Upper lobe of left lung (tissue), 6 donors: ENCODE data around the gene REEP6. TPM values are rescaled to one million over a fixed set of nuclear protein-coding genes. Genes with fewer than 3 reads are reported as not detected.

Source experiments
- ATAC-seq, 2 donors: fragments of 200-7000 bp; cut with Tn5 transposase; one replicate each; pipeline ENCODE4 v1.9.1; 2022; ENCODE audit warnings: mild to moderate bottlenecking in 2 of 2, moderate library complexity in 2 of 2; ENCODE audit not compliant: low FRiP score in 2 of 2
- DNase-seq, 2 donors: peaks; one replicate each; pipeline ENCODE4 v3.0.0-alpha.2; 2019 to 2020
- H3K27ac ChIP-seq, 4 donors: fragments of 200-600 bp; sonication (generic); one replicate each; pipeline ENCODE4 v1.5.1; 2016 to 2019
- H3K27me3 ChIP-seq, 4 donors: fragments of 200-600 bp; sonication (generic); one replicate each; pipeline ENCODE4 v1.5.1; 2017 to 2019
- H3K36me3 ChIP-seq, 4 donors: fragments of 200-600 bp; sonication (generic); one replicate each; pipeline ENCODE4 v1.5.1; 2016 to 2019
- H3K4me1 ChIP-seq, 4 donors: fragments of 200-600 bp; sonication (generic); one replicate each; pipeline ENCODE4 v1.5.1; 2018 to 2019
- H3K4me3 ChIP-seq, 4 donors: fragments of 200-600 bp; sonication (generic); one replicate each; pipeline ENCODE4 v1.5.1; 2017 to 2019; ENCODE audit warnings: mild to moderate bottlenecking in 2 of 4, moderate library complexity in 1 of 4
- H3K9me3 ChIP-seq, 4 donors: fragments of 200-600 bp; sonication (generic); one replicate each; pipeline ENCODE4 v1.5.1; 2018 to 2019
- EP300 ChIP-seq, 4 donors: sonication (generic); formaldehyde crosslinking; IDR thresholded peaks; one replicate each; pipeline ENCODE4 v1.5.1; 2017; ENCODE audit warnings: antibody characterized with exemption in 4 of 4, control low read depth in 2 of 4
- POLR2A ChIP-seq, 4 donors: fragments of 450-650 bp; IDR thresholded peaks; one replicate each; pipeline ENCODE4 v1.5.1; 2016 to 2017; ENCODE audit warnings: antibody characterized with exemption in 4 of 4, mild to moderate bottlenecking in 2 of 4
- POLR2AphosphoS5 ChIP-seq, 2 donors: sonication (generic); formaldehyde crosslinking; IDR thresholded peaks; one replicate each; pipeline ENCODE4 v1.5.1; 2017; ENCODE audit warnings: antibody characterized with exemption in 2 of 2
- WGBS, 2 donors: methylation state at CpG; one replicate each; pipeline ENCODE4 v1.1.5; 2017 to 2018; 5-methylcytosine and 5-hydroxymethylcytosine counted together
- total RNA-seq, 6 donors: library from RNA; depleted of rRNA in 4 of 6; stranded (reverse); fragments of >200 nt in 4 of 6; gene quantifications; one replicate each; pipeline versions ENCODE4 v1.1.0 to v1.2.1, GENCODE V29; 2016 to 2021
- TF ChIP-seq, protein P1 (sequence below), 6 experiments: fragments of 450-650 bp in 4 of 6; fragments of 200-600 bp in 2 of 6; sonication (generic) in 2 of 6; IDR thresholded peaks; one replicate each; pipeline ENCODE4 v1.5.1; 2016 to 2019; ENCODE audit warnings: antibody characterized with exemption in 6 of 6
- donor health status: DM: no; HTN: no; CAD: no; lungs with moderate emphysema.
- donor health status: DM: no; HTN: yes; CAD: no; lungs with severe emphysema.

The REEP6 gene
- total RNA-seq, 6 donors from 2014 or later: 2.0 to 7.8 (median 3.1) TPM

DNA sequence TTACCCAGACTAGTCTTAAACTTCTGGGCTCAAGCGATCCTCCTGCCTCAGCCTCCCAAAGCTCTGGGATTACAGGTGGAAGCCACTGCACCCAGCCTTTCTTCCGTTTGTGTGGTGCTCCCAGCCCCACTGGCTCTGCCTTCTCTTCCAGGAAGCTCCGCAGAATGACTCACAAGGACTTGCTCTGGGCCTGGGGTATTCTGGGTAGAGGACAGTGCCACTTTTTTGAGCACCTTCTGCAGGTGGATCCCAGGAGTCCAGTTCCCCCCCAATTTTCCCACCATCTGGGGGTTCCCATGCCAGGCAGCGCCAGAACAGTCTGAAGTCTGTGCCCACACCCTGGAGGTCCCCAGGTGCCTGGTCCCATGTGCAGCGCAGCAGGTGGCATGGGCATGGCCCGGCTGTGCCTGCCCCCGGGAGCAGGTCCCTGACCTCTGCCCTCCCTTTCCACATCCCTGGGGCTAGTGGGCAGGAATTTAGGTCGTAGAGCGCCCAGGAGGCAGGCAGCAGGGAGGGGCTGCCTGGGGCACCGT lies 1.6 kb downstream of the REEP6 start:
- H3K36me3 ChIP-seq: no peaks in the 10 kb centered on the region
- H3K9me3 ChIP-seq: no peaks in the 10 kb centered on the region
- ATAC-seq (no peak), DNase-seq (peak in 1 of 2 donors; percentile 61)
- peaks cover 14 to 30% (median 19%) of the 10 kb centered on the region in 4 donors for H3K4me1 ChIP-seq
- H3K27me3 ChIP-seq: peaks cover 0 to 3% (median 0%) of the 10 kb centered on the region in 4 donors
- WGBS, 2 donors: 77 to 84% methylated on average over 7 of the region's 10 CpGs
- TF ChIP-seq POLR2A (IDR thresholded peaks at IDR 0.05): no peak
- TF ChIP-seq POLR2AphosphoS5 (IDR thresholded peaks at IDR 0.05): no peak
- TF ChIP-seq, protein P1, sequence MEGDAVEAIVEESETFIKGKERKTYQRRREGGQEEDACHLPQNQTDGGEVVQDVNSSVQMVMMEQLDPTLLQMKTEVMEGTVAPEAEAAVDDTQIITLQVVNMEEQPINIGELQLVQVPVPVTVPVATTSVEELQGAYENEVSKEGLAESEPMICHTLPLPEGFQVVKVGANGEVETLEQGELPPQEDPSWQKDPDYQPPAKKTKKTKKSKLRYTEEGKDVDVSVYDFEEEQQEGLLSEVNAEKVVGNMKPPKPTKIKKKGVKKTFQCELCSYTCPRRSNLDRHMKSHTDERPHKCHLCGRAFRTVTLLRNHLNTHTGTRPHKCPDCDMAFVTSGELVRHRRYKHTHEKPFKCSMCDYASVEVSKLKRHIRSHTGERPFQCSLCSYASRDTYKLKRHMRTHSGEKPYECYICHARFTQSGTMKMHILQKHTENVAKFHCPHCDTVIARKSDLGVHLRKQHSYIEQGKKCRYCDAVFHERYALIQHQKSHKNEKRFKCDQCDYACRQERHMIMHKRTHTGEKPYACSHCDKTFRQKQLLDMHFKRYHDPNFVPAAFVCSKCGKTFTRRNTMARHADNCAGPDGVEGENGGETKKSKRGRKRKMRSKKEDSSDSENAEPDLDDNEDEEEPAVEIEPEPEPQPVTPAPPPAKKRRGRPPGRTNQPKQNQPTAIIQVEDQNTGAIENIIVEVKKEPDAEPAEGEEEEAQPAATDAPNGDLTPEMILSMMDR (IDR thresholded peaks at IDR 0.05): no peak
- TF ChIP-seq EP300 (IDR thresholded peaks at IDR 0.05): no peak
- H3K4me3 ChIP-seq: no peak overlapping the region
- no peak overlapping the region for H3K27ac ChIP-seq

DNA sequence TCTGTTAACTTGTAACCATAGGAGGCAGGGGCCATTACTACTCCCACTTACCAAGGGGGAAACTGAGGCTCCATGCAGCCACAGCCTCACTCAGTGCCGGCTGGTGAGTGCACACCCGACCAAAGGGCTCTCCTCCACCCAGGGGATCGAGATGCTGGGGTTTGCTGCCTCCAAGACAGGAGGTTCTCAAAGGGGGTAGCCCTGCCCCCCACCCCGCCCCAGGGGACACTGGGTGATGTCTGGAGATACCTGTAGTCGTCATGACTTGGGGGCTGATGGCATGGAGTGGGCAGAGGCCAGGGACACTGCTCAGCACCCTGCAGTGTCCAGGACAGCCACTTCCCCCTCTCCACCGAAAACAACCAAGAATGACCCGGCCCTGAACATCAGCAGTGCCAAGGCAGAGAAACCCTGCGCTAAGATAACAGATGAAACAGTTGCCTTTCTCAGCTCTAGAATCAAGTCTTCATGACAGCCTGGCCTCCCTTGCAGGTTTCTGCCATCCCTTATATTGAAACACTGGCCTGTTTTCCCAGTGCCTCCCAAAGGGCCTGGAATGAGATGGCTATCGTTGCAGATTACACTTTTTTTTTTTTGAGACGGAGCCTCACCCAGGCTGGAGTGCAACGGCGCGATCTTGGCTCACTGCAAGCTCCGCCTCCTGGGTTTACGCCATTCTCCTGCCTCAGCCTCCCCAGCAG lies 3.3 kb downstream of the REEP6 start:
- Histone ChIP-seq H3K27ac (no peak overlapping the region), H3K4me1 (peaks cover 14 to 29% (median 19%) of the 10 kb centered on the region in 4 donors), H3K9me3 (no peaks in the 10 kb centered on the region), H3K4me3 (no peak overlapping the region), H3K36me3 (no peaks in the 10 kb centered on the region), H3K27me3 (peaks cover 0 to 3% (median 0%) of the 10 kb centered on the region in 4 donors)
- TF ChIP-seq, protein P1 (IDR thresholded peaks at IDR 0.05): no peak
- TF ChIP-seq POLR2AphosphoS5 (IDR thresholded peaks at IDR 0.05): no peak
- no peak for TF ChIP-seq POLR2A (IDR thresholded peaks at IDR 0.05)
- no peak for TF ChIP-seq EP300 (IDR thresholded peaks at IDR 0.05)
- WGBS, 2 donors: 65 to 70% methylated on average over 9 to 15 of the region's 15 CpGs
- DNase-seq: peak in 1 of 2 donors; percentile 33
- ATAC-seq: no peak

DNA sequence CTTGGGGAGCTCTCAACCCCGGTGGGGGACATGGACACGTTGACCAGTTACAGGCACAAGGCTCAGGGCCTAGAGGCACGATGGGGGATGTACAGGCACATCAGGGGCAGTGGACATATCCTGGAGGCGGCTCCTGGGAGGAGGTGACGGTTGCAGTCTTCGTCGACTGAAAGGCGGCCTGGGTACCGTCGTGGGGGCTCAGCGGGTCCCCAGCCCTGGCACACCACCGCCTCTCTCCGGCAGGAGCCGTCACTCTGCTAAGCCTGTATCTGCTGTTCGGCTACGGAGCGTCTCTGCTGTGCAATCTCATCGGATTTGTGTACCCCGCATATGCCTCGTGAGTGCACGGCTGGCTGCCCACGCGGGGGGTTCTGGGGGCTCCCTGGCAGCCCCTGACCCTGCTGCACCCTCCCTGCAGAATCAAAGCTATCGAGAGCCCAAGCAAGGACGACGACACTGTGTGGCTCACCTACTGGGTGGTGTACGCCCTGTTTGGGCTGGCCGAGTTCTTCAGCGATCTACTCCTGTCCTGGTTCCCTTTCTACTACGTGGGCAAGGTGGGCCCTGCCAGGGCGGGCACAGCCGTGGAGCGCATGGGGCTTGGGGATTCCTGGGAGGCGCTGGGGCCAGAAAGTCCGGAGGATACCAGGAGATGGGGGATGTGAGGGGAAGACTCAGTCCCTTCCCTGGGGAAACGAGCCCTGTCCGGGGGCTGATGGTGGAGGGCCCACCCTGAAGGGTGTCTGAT lies 4.2 kb downstream of the REEP6 start:
- Histone ChIP-seq H3K4me1 (peaks cover 6 to 20% (median 10%) of the 10 kb centered on the region in 4 donors), H3K27ac (no peak overlapping the region), H3K27me3 (peaks cover 0 to 3% (median 0%) of the 10 kb centered on the region in 4 donors), H3K4me3 (no peak overlapping the region), H3K36me3 (no peaks in the 10 kb centered on the region), H3K9me3 (no peaks in the 10 kb centered on the region)
- no peak for ATAC-seq
- peak in 1 of 2 donors; percentile 69 for DNase-seq
- no peak for TF ChIP-seq POLR2A (IDR thresholded peaks at IDR 0.05)
- no peak for TF ChIP-seq EP300 (IDR thresholded peaks at IDR 0.05)
- TF ChIP-seq, protein P1 (IDR thresholded peaks at IDR 0.05): no peak
- no peak for TF ChIP-seq POLR2AphosphoS5 (IDR thresholded peaks at IDR 0.05)
- 81 to 84% methylated on average over 8 to 37 of the region's 37 CpGs for WGBS, 2 donors

DNA sequence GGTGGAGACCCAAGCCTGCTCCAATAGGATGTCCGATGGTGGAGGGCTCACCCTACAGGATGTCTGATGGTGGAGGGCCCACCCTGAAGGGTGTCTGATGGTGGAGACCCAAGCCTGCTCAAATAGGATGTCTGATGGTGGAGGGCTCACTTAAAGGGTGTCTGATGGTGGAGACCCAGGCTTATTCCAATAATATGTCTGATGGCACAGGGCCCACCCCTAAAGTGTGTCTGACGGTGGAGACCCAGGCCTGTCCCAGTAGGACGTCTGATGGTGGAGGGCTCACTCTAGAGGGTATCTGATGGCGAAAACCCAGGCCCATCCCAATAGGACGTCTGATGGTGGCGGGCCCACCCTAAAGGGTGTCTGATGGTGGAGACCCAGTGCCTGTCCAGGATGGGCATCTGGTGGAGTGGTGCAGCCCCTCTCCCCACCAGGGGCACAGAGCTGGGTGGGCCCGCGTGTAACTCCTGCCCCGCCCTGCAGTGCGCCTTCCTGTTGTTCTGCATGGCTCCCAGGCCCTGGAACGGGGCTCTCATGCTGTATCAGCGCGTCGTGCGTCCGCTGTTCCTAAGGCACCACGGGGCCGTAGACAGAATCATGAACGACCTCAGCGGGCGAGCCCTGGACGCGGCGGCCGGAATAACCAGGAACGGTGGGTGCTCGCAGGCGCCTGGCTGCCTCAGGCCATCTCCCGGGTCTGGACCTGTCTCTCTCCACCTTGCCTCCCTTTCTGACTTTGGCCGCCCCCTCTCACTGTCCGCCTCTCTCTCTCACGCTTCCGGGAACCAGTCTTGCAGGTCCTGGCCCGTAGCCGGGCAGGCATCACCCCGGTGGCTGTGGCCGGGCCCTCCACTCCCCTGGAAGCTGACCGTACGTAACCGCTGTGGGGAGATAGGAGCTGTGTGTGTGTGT lies 5.1 kb downstream of the REEP6 start:
- Histone ChIP-seq H3K36me3 (no peaks in the 10 kb centered on the region), H3K4me1 (peaks cover 6 to 18% (median 8%) of the 10 kb centered on the region in 4 donors), H3K4me3 (no peak overlapping the region), H3K27ac (no peak overlapping the region), H3K9me3 (no peaks in the 10 kb centered on the region), H3K27me3 (peaks cover 0 to 3% (median 0%) of the 10 kb centered on the region in 4 donors)
- 70 to 72% methylated on average over 39 to 40 of the region's 40 CpGs for WGBS, 2 donors
- TF ChIP-seq, protein P1 (IDR thresholded peaks at IDR 0.05): no peak
- TF ChIP-seq POLR2AphosphoS5 (IDR thresholded peaks at IDR 0.05): no peak
- no peak for TF ChIP-seq EP300 (IDR thresholded peaks at IDR 0.05)
- no peak for TF ChIP-seq POLR2A (IDR thresholded peaks at IDR 0.05)
- DNase-seq (peak; percentile 34 to 83), ATAC-seq (peak in 1 of 2 donors; percentile 53)
